Measurements from ENCODE around the gene RFPL4AL1. TPM values are rescaled to one million over a fixed set of nuclear protein-coding genes. Genes with fewer than 3 reads are reported as not detected.
"Not testable (repeated sequence)": the region's sequence is repeated elsewhere in the genome, so short reads cannot be mapped to it uniquely, and the experiment has no call there.

The RFPL4AL1 gene
- total RNA-seq, 1 experiment from 2014 or later = not detected

DNA sequence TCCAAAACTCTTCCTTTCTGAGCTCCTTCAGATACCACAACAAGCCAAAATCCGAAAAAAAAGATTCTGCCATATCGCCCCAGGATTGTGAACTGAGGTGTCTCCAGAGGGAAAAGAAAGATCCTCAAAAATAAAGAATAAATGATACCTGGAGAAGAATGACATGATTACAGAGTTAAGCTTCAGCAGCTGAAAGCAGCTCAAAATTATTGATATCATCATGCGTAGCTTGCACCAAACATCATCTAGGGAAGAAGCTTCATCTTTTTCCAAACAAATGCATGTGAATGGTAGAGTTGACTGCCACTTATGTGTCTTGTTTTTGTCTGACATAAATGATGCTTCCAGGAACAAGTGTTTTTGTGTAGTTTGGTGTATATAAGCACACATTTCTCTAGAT lies 30.6 kb upstream of the RFPL4AL1 start, which contains the start of gene NLRP9:
NLRP9 (minus strand) TSS at position 101 of the 400 bp plus-strand sequence; CDS start at position 73, 28 bp downstream.
- TF ChIP-seq, protein P1, sequence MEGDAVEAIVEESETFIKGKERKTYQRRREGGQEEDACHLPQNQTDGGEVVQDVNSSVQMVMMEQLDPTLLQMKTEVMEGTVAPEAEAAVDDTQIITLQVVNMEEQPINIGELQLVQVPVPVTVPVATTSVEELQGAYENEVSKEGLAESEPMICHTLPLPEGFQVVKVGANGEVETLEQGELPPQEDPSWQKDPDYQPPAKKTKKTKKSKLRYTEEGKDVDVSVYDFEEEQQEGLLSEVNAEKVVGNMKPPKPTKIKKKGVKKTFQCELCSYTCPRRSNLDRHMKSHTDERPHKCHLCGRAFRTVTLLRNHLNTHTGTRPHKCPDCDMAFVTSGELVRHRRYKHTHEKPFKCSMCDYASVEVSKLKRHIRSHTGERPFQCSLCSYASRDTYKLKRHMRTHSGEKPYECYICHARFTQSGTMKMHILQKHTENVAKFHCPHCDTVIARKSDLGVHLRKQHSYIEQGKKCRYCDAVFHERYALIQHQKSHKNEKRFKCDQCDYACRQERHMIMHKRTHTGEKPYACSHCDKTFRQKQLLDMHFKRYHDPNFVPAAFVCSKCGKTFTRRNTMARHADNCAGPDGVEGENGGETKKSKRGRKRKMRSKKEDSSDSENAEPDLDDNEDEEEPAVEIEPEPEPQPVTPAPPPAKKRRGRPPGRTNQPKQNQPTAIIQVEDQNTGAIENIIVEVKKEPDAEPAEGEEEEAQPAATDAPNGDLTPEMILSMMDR (IDR thresholded peaks at IDR 0.05; ENCODE audit: unreplicated experiment) = no peak
- no peak within 1 kb of the TSS for H3K4me3 Mint-ChIP-seq (ENCODE audit: low read depth, unreplicated experiment)
- CTCF ChIA-PET = no interaction called here
- H3K27me3 Mint-ChIP-seq (ENCODE audit: unreplicated experiment) = no peaks in the 10 kb centered on the region
- H3K36me3 Mint-ChIP-seq (ENCODE audit: insufficient read depth, unreplicated experiment) = no peaks in the 10 kb centered on the region
- H3K27ac Mint-ChIP-seq (ENCODE audit: unreplicated experiment) = no peak within 1 kb of the TSS
- DNase-seq = no peak
- intact Hi-C loops (cut with micrococcal nuclease; ENCODE audit: unreplicated experiment) = no loop called here
- no peaks in the 10 kb centered on the region for H3K4me1 Mint-ChIP-seq (ENCODE audit: low read depth, unreplicated experiment)
- no TSS peak for BruUV-seq (replicated peaks)
- H3K9me3 Mint-ChIP-seq (ENCODE audit: low read depth, unreplicated experiment) = peaks cover 3% of the 10 kb centered on the region

DNA sequence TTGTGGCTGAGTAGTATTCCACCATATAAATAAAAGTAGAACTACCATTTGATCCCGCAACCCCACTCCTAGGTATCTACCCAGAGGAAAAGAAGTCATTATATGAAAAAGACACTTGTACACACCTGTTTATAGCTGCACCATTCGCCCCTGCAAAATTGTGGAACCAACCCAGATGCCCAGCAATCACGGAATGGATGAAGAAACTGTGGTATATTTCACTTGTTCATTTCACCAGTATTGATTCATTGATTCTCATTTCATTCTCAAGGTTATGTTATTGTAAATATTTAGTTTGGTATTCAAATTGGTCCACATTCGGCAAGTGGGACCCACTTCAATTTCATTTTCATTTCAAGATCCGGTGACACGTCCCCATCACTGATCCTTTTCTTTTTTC lies 18.2 kb upstream of the RFPL4AL1 start:
- no peak for DNase-seq

DNA sequence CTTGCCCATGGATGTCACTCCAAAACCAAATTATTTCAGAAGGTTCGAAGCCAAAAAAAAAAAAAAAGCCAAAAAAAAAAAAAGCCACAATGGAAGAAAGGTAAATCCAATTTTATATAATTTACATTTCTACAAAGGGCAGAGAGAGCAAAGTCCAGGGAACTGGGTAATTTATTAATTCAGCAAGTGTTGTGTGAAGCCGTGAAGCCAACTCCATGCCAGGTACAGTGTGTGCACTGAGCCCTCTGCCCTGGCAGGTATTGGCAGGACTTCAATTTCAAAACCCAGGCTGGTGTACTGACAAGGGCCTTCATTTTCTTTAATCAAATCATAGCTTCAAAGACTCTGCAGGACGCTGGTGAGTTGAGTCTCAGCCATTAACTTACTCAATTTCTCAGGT lies 15.5 kb upstream of the RFPL4AL1 start:
- no peaks in the 10 kb centered on the region for H3K36me3 Mint-ChIP-seq (ENCODE audit: insufficient read depth, unreplicated experiment)
- H3K27ac Mint-ChIP-seq (ENCODE audit: unreplicated experiment) = no peak overlapping the region
- DNase-seq = peak; percentile 9
- peaks cover 5% of the 10 kb centered on the region for H3K9me3 Mint-ChIP-seq (ENCODE audit: low read depth, unreplicated experiment)
- no peaks in the 10 kb centered on the region for H3K27me3 Mint-ChIP-seq (ENCODE audit: unreplicated experiment)
- H3K4me1 Mint-ChIP-seq (ENCODE audit: low read depth, unreplicated experiment) = no peaks in the 10 kb centered on the region
- CTCF ChIA-PET = no interaction called here
- no TSS peak for BruUV-seq (replicated peaks)
- intact Hi-C loops (cut with micrococcal nuclease; ENCODE audit: unreplicated experiment) = no loop called here
- TF ChIP-seq, protein P1 (IDR thresholded peaks at IDR 0.05; ENCODE audit: unreplicated experiment) = no peak
- no peak overlapping the region for H3K4me3 Mint-ChIP-seq (ENCODE audit: low read depth, unreplicated experiment)

More for the DNA sequence above, 18.2 kb upstream of the RFPL4AL1 start:
- CTCF ChIA-PET = no interaction called here
- Mint-ChIP-seq H3K4me3 (ENCODE audit: low read depth, unreplicated experiment) (no peak overlapping the region), H3K27me3 (ENCODE audit: unreplicated experiment) (no peaks in the 10 kb centered on the region), H3K27ac (ENCODE audit: unreplicated experiment) (no peak overlapping the region), H3K9me3 (ENCODE audit: low read depth, unreplicated experiment) (peaks cover 3% of the 10 kb centered on the region), H3K36me3 (ENCODE audit: insufficient read depth, unreplicated experiment) (no peaks in the 10 kb centered on the region), H3K4me1 (ENCODE audit: low read depth, unreplicated experiment) (no peaks in the 10 kb centered on the region)
- intact Hi-C loops (cut with micrococcal nuclease; ENCODE audit: unreplicated experiment) = no loop called here
- BruUV-seq (replicated peaks) = no TSS peak
- TF ChIP-seq, protein P1 (IDR thresholded peaks at IDR 0.05; ENCODE audit: unreplicated experiment) = no peak

DNA sequence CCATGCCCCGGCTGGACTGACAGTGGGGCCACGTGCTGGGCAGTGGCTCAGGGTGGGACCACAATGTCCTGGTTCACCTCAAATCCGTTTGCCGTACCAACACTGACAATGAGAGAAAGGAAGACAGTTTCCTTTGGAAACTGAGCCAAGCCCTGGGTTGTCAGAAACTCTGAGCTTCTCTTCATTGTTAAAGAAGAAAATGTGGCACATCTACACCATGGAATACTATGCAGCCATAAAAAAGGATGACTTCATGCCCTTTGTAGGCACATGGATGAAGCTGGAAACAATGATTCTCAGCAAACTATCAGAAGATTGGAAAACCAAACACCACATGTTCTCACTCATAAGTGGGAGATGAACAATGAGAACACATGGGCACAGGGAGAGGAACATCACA lies 12.1 kb upstream of the RFPL4AL1 start:
- intact Hi-C loops (cut with micrococcal nuclease; ENCODE audit: unreplicated experiment); CTCF ChIA-PET; H3K36me3 Mint-ChIP-seq (ENCODE audit: insufficient read depth, unreplicated experiment); BruUV-seq (replicated peaks); H3K27me3 Mint-ChIP-seq (ENCODE audit: unreplicated experiment); H3K27ac Mint-ChIP-seq (ENCODE audit: unreplicated experiment); H3K9me3 Mint-ChIP-seq (ENCODE audit: low read depth, unreplicated experiment); DNase-seq; H3K4me3 Mint-ChIP-seq (ENCODE audit: low read depth, unreplicated experiment); H3K4me1 Mint-ChIP-seq (ENCODE audit: low read depth, unreplicated experiment): not testable (repeated sequence)

DNA sequence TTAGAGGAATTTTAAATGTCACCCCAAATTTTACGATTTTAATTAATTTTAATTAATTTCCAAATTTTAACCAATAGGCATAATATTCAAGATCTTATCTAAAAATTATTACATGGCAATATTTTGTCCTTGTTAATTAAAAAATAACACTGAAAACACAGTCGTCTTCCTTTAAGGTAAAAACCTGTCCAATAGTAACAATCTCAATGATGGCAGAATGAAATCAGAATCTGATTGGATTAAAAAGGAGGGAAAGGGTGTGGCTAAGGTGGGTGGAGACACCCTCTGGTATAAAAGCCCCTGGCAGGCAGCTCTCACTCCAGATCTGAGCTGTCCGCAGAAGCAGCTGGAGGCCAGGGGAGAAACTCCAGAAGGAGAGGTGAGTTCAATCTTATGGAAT lies 10.1 kb upstream of the RFPL4AL1 start, which contains the start of gene RFPL4A:
RFPL4A (plus strand) TSS at position 301 of the 400 bp plus-strand sequence. CDS start 2,704 bp downstream, outside the sequence.
- H3K9me3 Mint-ChIP-seq (ENCODE audit: low read depth, unreplicated experiment); DNase-seq; H3K36me3 Mint-ChIP-seq (ENCODE audit: insufficient read depth, unreplicated experiment); H3K27ac Mint-ChIP-seq (ENCODE audit: unreplicated experiment); CTCF ChIA-PET; H3K27me3 Mint-ChIP-seq (ENCODE audit: unreplicated experiment); intact Hi-C loops (cut with micrococcal nuclease; ENCODE audit: unreplicated experiment); H3K4me3 Mint-ChIP-seq (ENCODE audit: low read depth, unreplicated experiment); H3K4me1 Mint-ChIP-seq (ENCODE audit: low read depth, unreplicated experiment); BruUV-seq (replicated peaks): not testable (repeated sequence)
